SK-N-SH treated with all-trans-retinoic acid at 6 μM for 48 hours (cell line): ENCODE measurements around the gene HSBP1L1.

Experiments used
- ATAC-seq: fragments of 200-7000 bp; cut with Tn5 transposase; 3 replicates; pipeline ENCODE4 v1.9.1; 2020; ENCODE audit warnings: mild to moderate bottlenecking, moderate library complexity
- ARNTL ChIP-seq: fragments of 450-650 bp; formaldehyde crosslinking; IDR thresholded peaks from 2 replicates; pipeline ENCODE4 v1.5.0; 2020; ENCODE audit warnings: low read depth, mild to moderate bottlenecking, moderate library complexity, borderline replicate concordance
- BACH2 ChIP-seq: fragments of 250-450 bp; sonication (Bioruptor Pico); IDR thresholded peaks from 2 replicates; pipeline ENCODE4 v1.9.0; 2021; ENCODE audit warnings: mild to moderate bottlenecking, borderline replicate concordance
- CSDC2 ChIP-seq: fragments of 250-450 bp; sonication (Bioruptor Pico); IDR thresholded peaks from 2 replicates; pipeline ENCODE4 v1.5.0; 2020; ENCODE audit warnings: mild to moderate bottlenecking, moderate library complexity
- ESRRG ChIP-seq: fragments of 250-450 bp; sonication (Bioruptor Pico); IDR thresholded peaks from 2 replicates; pipeline ENCODE4 v1.6.1; 2021; ENCODE audit warnings: mild to moderate bottlenecking
- GLIS3 ChIP-seq: fragments of 250-450 bp; sonication (Bioruptor Pico); IDR thresholded peaks from 2 replicates; pipeline ENCODE4 v1.5.0; 2020; ENCODE audit warnings: mild to moderate bottlenecking, moderate library complexity
- ISL1 ChIP-seq: fragments of 250-450 bp; sonication (Bioruptor Pico); IDR thresholded peaks from 2 replicates; pipeline ENCODE4 v2.1.2; 2022; ENCODE audit warnings: mild to moderate bottlenecking, moderate library complexity
- OSR1 ChIP-seq: fragments of 250-450 bp; sonication (Bioruptor Pico); IDR thresholded peaks from 2 replicates; pipeline ENCODE4 v1.8.0; 2022; ENCODE audit warnings: moderate library complexity, mild to moderate bottlenecking, inconsistent platforms
- PPARA ChIP-seq: fragments of 250-450 bp; sonication (Bioruptor Pico); IDR thresholded peaks from 2 replicates; pipeline ENCODE4 v1.5.0; 2020; ENCODE audit warnings: mild to moderate bottlenecking, borderline replicate concordance
- RARB ChIP-seq: fragments of 250-450 bp; sonication (Bioruptor Pico); IDR thresholded peaks from 2 replicates; pipeline ENCODE4 v1.8.0; 2021; ENCODE audit warnings: mild to moderate bottlenecking, moderate library complexity
- SNAI2 ChIP-seq: fragments of 250-450 bp; sonication (Bioruptor Pico); IDR thresholded peaks from 2 replicates; pipeline ENCODE4 v1.5.0; 2020; ENCODE audit warnings: mild to moderate bottlenecking, moderate library complexity
- TCF4 ChIP-seq: fragments of 250-450 bp; sonication (Bioruptor Pico); IDR thresholded peaks from 2 replicates; pipeline ENCODE4 v1.8.0; 2021; ENCODE audit warnings: mild to moderate bottlenecking, moderate library complexity, borderline replicate concordance
- TOX ChIP-seq: fragments of 250-450 bp; sonication (Bioruptor Pico); IDR thresholded peaks from 2 replicates; pipeline ENCODE4 v1.8.0; 2021; ENCODE audit warnings: mild to moderate bottlenecking, moderate library complexity, borderline replicate concordance
- ZC3H10 ChIP-seq: fragments of 250-450 bp; sonication (Bioruptor Pico); IDR thresholded peaks from 2 replicates; pipeline ENCODE4 v1.5.1; 2021; ENCODE audit warnings: mild to moderate bottlenecking, moderate library complexity
- ZFP3 ChIP-seq: fragments of 250-450 bp; sonication (Bioruptor Pico); IDR thresholded peaks from 2 replicates; pipeline ENCODE4 v1.5.0; 2020; ENCODE audit warnings: mild to moderate bottlenecking, moderate library complexity
- ZFP30 ChIP-seq: fragments of 450-650 bp; formaldehyde crosslinking; IDR thresholded peaks from 2 replicates; pipeline ENCODE4 v1.5.0; 2022; ENCODE audit warnings: mild to moderate bottlenecking, moderate library complexity
- ZNF565 ChIP-seq: fragments of 450-650 bp; formaldehyde crosslinking; conservative IDR thresholded peaks from 2 replicates; pipeline ENCODE4 v1.5.0; 2020; ENCODE audit warnings: low read depth, mild to moderate bottlenecking, moderate library complexity
- ZNF70 ChIP-seq: fragments of 450-650 bp; formaldehyde crosslinking; IDR thresholded peaks from 2 replicates; pipeline ENCODE4 v1.5.0; 2020; ENCODE audit warnings: mild to moderate bottlenecking, moderate library complexity
- ZNF8 ChIP-seq: fragments of 450-650 bp; formaldehyde crosslinking; IDR thresholded peaks from 2 replicates; pipeline ENCODE4 v1.5.0; 2020; ENCODE audit warnings: mild to moderate bottlenecking, moderate library complexity
- TF ChIP-seq, protein P1 (sequence below): fragments of 250-450 bp; sonication (Bioruptor Pico); IDR thresholded peaks from 2 replicates; pipeline ENCODE4 v1.5.1; 2021; ENCODE audit warnings: mild to moderate bottlenecking, moderate library complexity
- TF ChIP-seq, protein P2 (sequence below): fragments of 250-450 bp; sonication (Bioruptor Pico); IDR thresholded peaks from 2 replicates; pipeline ENCODE4 v1.5.0; 2020; ENCODE audit warnings: mild to moderate bottlenecking, moderate library complexity
- TF ChIP-seq, protein P3 (sequence below): fragments of 250-450 bp; sonication (Bioruptor Pico); IDR thresholded peaks from 2 replicates; pipeline ENCODE4 v1.8.0; 2021; ENCODE audit warnings: low read depth, mild to moderate bottlenecking, moderate library complexity, borderline replicate concordance
- TF ChIP-seq, protein P4 (sequence below): fragments of 250-450 bp; sonication (Bioruptor Pico); IDR thresholded peaks from 2 replicates; pipeline ENCODE4 v1.5.1; 2020; ENCODE audit warnings: low read depth, mild to moderate bottlenecking, moderate library complexity

The HSBP1L1 gene

DNA sequence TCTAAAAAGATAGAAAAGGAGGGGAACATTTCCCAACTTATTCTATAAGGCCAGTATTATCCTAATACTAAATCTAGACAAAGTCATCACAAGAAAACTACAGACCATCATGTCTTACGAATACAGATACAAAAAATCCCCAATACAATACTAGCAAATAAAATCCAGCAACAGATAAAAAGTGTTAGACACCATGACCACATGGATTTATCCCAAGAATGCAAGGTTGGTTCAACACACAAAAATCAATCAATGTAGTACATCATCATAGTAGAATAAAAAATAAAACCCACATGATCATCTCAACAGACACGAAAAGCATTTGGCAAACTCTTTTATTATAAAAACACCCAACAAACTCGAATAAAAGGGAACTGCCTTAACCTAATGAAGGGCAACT lies 31.5 kb upstream of the HSBP1L1 start:
- no peak for ATAC-seq
- TF ChIP-seq ARNTL (no peak), RARB (no peak), ZNF70 (CRISPR knock-in tag) (no peak), OSR1 (CRISPR knock-in tag) (no peak), SNAI2 (CRISPR knock-in tag) (no peak), ISL1 (no peak), TCF4 (CRISPR knock-in tag) (no peak), ESRRG (no peak), ZFP30 (no peak), CSDC2 (CRISPR knock-in tag) (no peak), TOX (CRISPR knock-in tag) (no peak), ZC3H10 (CRISPR knock-in tag) (no peak), GLIS3 (CRISPR knock-in tag) (no peak), ZNF8 (CRISPR knock-in tag) (no peak), BACH2 (no peak)
- TF ChIP-seq, protein P1, sequence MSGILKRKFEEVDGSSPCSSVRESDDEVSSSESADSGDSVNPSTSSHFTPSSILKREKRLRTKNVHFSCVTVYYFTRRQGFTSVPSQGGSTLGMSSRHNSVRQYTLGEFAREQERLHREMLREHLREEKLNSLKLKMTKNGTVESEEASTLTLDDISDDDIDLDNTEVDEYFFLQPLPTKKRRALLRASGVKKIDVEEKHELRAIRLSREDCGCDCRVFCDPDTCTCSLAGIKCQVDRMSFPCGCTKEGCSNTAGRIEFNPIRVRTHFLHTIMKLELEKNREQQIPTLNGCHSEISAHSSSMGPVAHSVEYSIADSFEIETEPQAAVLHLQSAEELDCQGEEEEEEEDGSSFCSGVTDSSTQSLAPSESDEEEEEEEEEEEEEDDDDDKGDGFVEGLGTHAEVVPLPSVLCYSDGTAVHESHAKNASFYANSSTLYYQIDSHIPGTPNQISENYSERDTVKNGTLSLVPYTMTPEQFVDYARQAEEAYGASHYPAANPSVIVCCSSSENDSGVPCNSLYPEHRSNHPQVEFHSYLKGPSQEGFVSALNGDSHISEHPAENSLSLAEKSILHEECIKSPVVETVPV (CRISPR knock-in tag) = no peak
- TF ChIP-seq, protein P2, sequence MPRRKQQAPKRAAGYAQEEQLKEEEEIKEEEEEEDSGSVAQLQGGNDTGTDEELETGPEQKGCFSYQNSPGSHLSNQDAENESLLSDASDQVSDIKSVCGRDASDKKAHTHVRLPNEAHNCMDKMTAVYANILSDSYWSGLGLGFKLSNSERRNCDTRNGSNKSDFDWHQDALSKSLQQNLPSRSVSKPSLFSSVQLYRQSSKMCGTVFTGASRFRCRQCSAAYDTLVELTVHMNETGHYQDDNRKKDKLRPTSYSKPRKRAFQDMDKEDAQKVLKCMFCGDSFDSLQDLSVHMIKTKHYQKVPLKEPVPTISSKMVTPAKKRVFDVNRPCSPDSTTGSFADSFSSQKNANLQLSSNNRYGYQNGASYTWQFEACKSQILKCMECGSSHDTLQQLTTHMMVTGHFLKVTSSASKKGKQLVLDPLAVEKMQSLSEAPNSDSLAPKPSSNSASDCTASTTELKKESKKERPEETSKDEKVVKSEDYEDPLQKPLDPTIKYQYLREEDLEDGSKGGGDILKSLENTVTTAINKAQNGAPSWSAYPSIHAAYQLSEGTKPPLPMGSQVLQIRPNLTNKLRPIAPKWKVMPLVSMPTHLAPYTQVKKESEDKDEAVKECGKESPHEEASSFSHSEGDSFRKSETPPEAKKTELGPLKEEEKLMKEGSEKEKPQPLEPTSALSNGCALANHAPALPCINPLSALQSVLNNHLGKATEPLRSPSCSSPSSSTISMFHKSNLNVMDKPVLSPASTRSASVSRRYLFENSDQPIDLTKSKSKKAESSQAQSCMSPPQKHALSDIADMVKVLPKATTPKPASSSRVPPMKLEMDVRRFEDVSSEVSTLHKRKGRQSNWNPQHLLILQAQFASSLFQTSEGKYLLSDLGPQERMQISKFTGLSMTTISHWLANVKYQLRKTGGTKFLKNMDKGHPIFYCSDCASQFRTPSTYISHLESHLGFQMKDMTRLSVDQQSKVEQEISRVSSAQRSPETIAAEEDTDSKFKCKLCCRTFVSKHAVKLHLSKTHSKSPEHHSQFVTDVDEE (CRISPR knock-in tag) = no peak
- TF ChIP-seq, protein P3, sequence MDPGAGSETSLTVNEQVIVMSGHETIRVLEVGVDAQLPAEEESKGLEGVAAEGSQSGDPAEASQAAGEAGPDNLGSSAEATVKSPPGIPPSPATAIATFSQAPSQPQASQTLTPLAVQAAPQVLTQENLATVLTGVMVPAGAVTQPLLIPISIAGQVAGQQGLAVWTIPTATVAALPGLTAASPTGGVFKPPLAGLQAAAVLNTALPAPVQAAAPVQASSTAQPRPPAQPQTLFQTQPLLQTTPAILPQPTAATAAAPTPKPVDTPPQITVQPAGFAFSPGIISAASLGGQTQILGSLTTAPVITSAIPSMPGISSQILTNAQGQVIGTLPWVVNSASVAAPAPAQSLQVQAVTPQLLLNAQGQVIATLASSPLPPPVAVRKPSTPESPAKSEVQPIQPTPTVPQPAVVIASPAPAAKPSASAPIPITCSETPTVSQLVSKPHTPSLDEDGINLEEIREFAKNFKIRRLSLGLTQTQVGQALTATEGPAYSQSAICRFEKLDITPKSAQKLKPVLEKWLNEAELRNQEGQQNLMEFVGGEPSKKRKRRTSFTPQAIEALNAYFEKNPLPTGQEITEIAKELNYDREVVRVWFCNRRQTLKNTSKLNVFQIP = no peak
- TF ChIP-seq, protein P4, sequence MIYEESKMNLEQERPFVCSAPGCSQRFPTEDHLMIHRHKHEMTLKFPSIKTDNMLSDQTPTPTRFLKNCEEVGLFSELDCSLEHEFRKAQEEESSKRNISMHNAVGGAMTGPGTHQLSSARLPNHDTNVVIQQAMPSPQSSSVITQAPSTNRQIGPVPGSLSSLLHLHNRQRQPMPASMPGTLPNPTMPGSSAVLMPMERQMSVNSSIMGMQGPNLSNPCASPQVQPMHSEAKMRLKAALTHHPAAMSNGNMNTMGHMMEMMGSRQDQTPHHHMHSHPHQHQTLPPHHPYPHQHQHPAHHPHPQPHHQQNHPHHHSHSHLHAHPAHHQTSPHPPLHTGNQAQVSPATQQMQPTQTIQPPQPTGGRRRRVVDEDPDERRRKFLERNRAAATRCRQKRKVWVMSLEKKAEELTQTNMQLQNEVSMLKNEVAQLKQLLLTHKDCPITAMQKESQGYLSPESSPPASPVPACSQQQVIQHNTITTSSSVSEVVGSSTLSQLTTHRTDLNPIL (CRISPR knock-in tag) = no peak

DNA sequence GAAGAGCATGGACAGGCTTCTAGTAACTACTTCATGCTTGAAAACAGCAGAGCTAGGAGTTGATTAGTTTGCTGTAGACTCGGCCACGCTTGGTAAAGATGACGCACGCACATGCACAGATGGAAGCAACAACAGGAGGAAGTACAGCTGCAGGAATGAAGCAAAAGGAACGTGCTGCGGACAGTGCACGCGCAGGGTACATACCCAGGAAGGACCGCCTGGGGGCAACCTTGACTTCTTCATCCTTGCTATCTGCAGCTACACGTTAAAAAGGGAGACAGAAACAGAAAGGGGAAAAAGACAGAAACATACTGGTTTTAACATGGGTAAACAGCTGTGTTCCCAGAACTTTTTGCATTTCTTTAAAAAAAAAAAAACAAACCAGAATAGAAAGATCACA lies 30.7 kb upstream of the HSBP1L1 start:
- TF ChIP-seq, protein P1 (CRISPR knock-in tag) = no peak
- TF ChIP-seq ZNF565 (CRISPR knock-in tag) (no peak), PPARA (CRISPR knock-in tag) (no peak), ZC3H10 (CRISPR knock-in tag) (no peak), ZNF8 (CRISPR knock-in tag) (no peak), ISL1 (no peak), GLIS3 (CRISPR knock-in tag) (no peak), SNAI2 (CRISPR knock-in tag) (no peak), BACH2 (no peak), ESRRG (no peak), OSR1 (CRISPR knock-in tag) (no peak), RARB (no peak), TCF4 (CRISPR knock-in tag) (no peak), ZFP3 (CRISPR knock-in tag) (no peak), CSDC2 (CRISPR knock-in tag) (no peak), TOX (CRISPR knock-in tag) (no peak), ARNTL (no peak)
- TF ChIP-seq, protein P2 (CRISPR knock-in tag) = no peak
- TF ChIP-seq, protein P4 (CRISPR knock-in tag) = no peak
- TF ChIP-seq, protein P3 = no peak
- ATAC-seq = no peak
